Activated CD4-positive, CD25-positive, alpha-beta regulatory T cell (primary cell): ENCODE measurements around the gene ERMARD.

ENCODE experiments used
- DNase-seq, 4 experiments: peaks; one replicate each; lab custom pipeline; 2025; lab: John Stamatoyannopoulos, UW

ERMARD gene

DNA sequence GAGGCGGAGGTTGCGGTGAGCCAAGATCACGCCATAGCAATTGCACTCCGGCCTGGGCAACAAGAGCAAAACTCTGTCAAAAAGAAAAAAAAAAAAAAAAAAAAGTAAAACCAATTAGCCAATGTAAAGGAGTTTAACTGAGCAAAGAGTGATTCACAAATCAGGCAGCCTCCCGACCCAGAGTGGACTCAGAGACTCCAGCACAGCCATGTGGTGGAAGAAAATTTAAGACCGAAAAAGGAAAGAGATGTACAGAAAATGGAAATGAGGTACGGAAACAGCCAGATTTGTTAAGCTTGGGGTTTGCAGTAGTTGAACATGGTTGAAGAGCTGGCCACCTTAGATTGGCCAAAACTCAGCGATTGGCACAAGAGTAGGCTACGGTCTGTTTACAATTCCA, 51.4 kb downstream of the ERMARD start:
- DNase-seq = no peak

DNA sequence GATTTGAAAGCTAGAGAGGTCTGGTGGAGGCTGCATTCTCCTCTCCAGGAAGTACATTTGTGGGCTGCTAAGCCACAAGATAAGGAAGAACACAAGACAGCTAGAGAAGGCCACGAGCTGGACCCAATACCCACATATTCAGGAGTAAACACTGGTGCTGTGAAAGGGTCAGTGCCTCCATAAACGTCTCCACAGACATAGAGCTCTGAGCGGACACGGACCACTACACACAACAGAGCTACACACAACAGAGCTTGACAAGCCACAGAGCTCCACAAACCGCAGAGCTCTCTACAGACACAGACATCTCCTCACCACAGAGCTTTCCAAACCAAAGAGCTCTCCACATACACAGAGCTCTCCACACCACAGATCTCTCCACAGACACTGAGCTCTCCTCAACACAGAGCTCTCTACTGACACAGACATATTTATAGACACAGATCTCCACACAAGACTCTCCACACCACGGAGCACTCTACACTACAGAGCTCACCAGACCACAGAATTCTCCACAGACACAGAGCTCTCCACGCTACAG, 51.9 kb downstream of the ERMARD start:
- no peak for DNase-seq

DNA sequence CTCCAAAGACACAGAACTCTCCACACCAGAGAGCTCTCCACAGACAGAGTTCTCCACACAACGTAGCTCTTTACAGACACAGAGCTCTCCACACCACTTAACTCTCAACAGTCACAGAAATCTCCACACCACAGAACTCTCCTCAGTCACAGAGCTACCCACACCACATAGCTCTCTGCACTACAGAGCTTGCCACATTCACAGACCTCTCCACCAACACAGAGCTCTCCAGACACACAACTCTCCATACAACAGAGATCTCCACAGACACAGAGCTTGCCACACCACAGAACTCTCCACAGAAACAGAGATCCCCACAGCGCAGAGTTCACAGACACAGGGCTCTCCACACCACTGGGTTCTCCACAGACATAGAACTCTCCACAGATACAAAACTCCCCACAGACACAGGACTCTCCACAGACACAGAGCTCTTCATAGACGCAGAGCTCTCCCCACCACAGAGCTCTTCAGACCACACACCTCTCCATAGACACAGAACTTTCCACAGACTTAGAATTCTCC, 52.5 kb downstream of the ERMARD start:
- no peak for DNase-seq

DNA sequence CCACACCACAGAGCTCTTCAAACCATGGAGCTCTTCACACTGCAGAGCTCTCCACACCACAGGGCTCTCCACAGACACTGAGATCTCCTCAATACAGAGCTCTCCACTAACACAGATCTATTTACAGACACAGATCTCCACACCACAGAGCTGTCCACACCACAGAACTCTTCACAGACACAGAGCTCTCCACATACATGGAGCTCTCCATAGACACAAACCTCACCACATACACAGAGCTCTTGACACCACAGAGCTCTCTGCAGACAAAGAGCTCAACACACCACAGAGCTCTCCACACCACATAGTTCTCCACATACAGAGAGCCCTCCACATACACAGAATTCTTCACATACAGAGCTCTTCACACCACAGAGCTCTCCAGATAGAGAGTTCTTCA, 53.0 kb downstream of the ERMARD start:
- DNase-seq = no peak

DNA sequence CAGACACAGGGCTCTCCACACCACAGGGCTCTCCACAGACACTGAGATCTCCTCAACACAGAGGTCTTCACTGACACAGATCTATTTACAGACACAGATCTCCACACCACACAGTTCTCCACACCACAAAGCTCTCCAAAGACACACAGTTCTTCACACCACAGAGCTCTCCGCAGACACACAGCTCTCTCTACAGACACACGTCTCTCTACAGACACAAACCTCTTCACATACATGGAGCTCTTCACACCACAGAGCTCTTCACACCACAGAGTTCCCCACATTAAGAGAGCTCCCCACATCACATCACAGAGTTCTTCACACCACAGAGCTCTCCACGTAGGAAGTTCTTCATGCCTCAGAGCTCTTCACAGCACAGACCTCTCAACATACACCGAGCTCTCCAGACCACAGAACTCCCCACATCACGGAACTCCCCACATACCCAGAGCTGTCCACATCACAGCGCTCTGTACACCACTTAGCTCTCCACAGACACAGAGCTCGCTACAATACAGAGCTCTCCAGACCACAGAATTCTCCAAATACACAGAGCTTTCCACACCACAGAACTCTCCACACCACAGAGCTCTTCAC, 53.9 kb downstream of the ERMARD start:
- DNase-seq = no peak

DNA sequence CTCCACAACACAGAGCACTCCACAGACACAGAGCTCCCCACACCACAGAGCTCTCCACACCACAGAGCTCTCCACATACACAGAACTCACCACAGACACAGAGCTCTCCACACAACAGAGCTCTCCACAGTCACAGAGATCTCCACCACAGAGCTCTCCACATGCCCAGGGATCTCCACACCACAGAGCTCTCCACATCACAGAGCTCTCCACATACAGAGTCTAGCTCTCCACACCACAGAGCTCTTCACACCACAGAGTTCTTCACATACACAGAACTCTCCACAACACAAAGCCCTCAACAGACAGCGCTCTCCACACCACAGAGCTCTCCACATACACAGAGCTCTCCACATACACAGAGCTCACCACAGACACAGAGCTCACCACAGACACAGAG, 55.3 kb downstream of the ERMARD start:
- no peak for DNase-seq

DNA sequence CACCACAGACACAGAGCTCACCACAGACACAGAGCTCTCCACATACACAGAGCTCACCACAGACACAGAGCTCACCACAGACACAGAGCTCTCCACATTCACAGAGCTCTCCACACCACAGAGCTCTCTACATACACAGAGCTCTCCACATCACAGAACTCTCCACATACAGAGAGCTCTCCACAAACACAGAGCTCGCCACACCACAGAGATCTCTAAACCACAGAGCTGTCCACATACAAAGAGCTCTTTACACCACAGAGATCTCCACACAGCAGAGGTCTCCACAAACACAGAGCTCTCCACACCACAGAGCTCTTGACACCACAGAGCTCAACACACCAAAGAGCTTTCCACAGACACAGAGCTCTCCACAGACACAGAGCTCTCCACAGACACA, 55.8 kb downstream of the ERMARD start:
- no peak for DNase-seq

DNA sequence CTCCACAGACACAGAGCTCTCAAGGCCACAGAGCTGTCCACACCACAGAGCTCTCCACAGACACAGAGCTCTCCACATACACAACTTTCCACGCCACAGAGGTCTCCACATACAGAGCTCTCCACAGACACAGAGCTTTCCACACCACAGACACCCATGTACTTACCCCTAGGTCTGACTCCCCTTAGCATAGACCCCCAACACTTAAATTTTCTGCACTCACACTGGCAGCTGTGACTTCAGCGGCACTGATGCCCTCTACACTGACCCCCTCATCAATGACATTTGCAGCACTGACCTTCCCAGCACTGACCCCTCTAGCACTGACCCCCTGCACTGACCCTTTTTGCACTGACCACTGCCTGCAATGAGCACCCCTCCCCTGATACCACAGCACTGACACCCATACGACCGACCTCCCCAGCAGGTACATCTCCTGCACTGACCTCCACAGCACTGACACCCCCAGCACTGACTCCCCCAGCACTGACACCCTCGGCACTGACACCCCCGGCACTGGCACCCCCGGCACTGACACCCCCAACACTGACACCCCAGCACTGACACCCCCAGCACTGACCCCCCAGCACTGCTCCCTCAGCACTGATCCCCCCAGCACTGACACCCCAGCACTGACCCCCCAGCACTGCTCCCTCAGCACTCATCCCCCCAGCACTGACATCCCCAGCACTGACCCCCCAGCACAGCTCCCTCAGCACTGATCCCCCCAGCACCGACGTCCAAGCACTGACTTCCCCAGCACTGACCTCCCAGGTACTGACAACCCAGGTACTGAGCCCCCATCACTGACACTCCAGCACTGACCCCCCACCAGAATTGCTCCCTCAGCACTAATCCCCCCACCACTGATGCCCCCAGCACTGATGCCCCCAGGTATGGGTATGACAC, 56.5 kb downstream of the ERMARD start:
- DNase-seq = no peak

DNA sequence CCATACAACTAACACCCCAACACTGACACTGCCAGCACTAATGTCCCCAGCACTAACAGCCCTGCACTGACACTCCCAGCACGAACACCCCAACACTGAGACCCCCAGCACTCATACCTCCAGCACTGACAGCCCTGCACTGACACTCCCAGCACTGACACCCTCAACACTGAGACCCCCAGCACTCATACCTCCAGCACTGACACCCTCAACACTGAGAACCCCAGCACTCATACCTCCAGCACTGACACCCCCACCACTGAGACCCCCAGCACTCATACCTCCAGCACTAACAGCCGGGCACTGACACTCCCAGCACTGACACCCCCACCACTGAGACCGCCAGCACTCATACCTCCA, 57.2 kb downstream of the ERMARD start:
- DNase-seq = no peak

DNA sequence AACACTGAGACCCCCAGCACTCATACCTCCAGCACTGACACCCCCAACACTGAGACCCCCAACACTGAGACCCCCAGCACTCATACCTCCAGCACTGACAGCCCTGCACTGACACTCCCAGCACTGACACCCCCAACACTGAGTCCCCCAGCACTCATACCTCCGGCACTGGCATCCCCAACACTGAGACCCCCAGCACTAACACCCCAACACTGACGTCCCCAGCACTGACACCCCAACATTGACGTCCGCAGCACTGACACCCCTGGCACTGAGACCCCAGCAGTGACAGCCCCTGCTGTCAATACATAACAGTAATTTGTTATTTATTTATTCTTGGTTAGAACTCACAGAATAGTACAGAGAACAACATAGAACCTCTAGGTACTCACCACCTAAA, 58.0 kb downstream of the ERMARD start:
- DNase-seq = no peak

DNA sequence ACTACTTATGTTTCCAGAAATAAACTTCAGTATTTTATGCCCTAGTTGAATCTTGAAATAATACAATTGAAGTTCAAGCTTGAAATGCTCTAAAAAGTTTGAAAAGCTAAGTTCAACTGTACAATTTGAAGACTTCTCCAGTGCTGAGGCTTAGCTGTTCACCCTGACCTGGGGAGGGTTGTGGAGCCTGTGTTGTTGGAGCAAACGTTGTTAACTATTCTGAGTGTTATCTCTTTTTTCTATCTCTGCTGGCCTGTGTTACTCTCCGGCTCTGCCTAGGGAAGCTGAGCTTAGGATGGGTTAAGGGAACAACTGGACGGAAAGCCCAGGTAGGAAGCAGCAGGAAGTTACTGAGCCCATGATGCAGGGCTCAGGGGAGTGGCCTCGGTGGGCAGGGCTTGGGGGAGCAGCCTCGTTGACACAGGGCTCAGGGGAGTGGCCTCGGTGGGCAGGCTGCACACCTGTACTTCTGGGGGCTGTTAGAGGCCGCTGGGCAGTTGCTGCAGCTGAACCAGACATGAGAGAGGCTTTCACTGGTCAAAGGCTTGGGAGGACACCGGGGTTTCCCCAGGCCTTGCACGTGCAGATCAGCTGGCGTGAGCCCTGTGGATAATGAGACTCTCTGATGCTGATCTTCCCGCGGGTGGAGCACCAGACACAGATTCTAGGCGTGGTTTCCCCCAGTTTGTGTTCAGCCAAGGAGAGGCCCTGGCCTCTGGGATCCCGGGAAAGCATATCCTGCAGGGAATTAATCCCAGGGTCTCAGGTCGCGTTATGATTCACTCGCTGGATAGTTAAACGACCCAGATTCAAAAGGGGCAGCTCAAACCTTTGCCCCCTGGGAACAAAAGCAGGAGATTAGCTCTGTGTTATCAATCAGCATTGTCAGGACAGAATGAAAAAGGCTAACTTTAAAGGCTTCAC, 58.9 kb downstream of the ERMARD start:
- no peak for DNase-seq

DNA sequence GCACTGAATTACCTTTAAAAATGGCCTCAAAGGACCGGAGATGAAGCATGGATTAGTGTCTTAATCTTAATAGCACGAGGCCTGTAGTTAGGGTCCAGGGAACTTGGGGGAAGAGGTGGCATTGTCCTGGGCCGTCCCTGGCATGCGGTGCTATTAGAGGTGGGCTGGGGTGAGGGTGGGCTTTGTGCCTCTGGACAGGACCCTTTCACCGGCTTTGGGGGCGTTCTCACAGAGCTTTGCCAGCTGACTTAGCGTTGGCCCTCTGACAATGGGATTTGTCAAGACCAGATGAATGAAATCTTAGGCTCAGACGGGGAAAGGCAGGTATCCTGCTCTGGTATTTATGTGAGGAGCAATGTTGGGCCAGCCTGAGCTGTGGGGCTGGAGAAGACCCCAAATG, 59.6 kb downstream of the ERMARD start:
- no peak for DNase-seq

DNA sequence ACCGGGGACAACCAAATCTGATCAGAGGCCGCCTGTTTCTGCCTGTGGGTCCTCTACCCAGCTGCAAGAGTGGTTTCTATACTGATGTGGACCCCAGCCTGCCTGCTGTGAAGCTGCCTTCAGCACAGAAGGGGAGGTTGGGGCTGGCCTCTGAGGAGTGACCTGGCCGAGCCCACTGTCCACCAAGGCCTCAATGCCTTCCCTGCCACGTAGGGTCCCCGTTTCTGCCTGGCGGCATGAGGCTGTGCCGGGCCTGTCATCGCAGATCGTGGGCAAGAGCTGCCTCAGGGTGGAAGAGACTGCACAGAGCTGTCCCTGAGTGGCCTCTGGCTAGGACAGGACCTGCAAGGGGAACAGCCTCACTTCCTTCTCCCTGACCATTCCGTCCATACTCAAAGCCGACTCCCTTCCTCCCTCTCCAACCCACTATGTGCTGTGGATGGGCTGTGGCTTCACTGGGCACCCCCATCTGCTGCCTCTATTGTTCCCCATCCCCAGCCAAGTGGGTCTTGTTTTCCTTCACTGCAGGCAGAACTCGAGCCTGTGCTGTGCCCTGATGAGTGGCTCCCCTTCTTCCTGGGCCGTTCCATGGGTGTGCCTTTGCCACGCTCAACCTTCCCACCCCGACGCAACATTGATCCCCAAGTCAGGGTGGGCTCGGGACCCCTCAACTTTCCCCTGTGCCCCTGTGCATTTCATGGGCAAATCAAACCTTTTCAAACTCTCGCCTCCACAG, 60.3 kb downstream of the ERMARD start:
- no peak for DNase-seq

DNA sequence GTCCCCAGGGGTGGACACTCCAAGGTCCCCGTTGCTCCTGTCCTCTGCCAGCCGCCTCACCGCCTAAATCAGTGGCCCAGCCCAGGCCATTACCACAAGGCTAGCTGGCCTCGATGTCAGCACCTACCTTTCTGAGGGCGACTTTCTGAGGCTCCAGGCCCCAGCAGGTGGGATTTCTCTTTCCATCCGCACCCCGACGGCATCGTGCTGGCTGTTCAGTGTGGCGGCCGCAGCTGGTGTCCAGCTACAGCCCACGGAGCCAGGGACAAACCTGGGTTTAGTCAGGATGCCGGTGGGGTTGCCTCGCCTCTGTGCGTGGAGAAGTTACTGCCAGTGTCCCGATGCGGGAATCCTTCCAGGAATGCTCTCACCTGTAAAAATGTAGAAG, 60.8 kb downstream of the ERMARD start:
- DNase-seq = no peak

DNA sequence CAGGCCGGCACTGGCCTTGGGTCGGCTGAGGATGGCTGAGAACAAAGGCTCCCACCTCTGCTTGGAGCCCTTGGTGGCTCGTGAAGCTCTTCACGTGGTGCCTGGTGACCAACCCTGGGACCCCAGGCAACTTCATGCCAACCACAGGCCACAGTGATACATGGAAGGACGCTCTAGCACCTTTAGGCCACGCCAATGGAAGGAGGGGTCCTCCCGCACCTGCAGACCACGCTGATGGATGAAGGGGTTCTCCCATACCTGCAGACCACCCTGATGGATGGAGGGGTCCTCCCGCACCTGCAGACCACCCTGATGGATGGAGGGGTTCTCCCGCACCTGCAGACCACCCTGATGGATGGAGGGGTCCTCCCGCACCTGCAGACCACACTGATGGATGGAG, 62.5 kb downstream of the ERMARD start:
- DNase-seq = no peak

DNA sequence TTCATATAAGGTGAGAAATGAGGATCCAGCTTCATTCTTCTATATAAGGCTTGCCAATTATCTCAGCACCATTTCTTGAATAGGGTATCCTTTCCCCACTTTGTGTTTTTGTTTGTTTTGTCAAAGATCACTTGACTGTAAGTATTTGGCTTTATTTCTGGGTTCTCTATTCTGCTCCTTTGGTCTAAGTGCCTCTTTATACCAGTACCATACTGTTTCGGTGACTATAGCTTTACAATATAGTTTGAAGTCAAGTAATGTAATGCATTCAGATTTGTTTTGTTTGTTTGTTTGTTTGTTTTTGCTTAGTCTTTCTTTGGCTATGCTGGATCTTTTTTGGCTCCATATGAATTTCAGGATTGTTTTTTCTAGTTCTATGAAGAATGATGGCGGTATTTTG, 64.6 kb downstream of the ERMARD start:
- no peak for DNase-seq

DNA sequence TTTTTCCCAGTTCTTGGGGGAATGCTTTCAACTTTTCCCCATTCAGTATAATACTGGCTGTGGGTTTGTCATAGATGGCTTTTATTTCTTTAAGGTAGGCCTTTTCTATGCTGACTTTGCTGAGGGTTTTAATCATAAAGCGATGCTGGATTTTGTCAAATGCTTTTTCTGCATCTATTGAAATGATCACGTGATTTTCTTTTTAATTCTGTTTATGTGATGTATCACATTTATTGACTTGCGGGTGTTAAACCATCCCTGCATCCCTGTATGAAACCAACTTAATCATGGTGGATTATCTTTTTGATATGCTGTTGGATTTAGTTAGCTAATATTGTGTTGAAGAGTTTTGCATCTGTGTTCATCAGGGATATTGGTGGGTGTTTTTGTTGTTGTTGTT, 65.6 kb downstream of the ERMARD start:
- DNase-seq = no peak

DNA sequence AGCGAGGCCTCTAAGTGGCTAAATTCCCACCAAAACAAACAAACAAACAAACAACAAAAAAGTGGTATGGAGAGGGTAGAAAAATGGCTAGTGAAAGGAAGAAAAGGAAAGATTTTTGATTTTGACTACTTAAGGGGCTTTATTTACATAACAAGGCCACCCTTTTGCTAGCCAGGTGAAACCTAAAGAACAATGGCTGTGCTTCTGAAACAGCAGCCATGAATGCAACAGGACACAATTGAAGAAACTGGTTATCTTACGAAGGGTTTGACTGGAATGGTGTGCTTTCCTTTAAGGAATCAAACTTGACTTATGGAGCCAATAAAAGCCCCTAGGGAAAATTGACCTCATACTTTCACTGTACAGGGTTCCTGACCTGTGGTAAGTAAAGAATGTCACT, 68.9 kb downstream of the ERMARD start:
- DNase-seq = no peak

DNA sequence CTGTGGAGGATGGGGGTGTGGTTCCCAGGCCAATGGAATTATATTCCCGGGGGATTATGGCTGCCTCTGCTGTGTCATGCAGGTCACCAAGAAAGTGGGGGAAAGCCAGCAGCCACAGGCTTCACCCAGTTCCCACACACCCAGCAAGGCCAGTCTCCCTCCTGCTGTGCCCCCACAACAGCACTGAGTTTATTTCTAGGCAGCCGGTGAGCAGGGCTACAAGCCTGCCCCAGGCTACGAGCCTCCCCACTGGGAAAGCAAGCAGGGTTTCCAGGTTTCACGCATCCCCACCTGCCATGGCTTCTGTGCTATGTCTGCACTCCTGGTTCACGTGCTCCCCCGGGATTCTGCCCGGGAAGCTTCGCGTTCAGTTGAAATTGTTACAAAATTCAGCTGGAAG, 72.6 kb downstream of the ERMARD start:
- DNase-seq = no peak

DNA sequence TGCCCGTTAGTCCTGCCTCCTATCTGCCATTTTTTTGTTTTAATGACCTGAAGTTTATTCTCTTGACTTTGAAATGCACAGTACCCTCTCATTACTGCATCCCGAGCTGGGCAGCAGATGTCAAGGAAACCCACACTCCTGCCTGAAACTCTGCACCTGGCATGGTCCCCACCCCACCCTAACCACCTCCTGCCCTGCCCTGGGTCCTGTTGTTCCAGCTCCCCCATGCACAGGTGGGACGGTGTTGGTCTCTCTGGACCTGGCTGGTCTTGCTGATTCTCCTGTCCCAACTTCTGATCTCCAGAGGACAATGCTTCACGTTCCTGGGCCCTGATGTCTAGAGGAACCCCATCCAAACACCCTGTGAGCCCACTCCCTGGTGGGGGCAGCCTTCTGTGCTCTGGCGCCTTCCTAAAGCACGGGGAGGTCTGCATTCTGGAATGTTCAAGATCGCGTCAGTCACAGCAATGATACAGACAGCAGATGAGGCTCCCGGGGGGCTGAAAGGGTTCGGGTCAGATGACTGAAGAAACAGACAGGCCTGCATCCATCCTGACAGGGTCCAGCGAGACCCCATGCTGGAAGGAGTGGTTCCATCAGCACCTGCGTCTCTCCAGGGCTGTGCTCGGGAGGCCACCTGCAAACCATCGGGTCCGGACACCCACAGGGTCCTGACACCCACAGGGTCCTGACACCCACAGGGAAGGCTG, 73.6 kb downstream of the ERMARD start:
- no peak for DNase-seq
